A549 (cell line): Measurements from ENCODE around the gene AFAP1. TPM values are rescaled to one million over a fixed set of nuclear protein-coding genes. Genes with fewer than 3 reads are reported as not detected.

Experiments used
- ATAC-seq, 2 experiments: fragments of 200-7000 bp in 1 of 2; fragments of >200 bp in 1 of 2; cut with Nextera tagmentation in 1 of 2; cut with Tn5 transposase in 1 of 2; 3 replicates each; pipeline versions ENCODE4 v1.8.0 to v1.9.1; 2018 to 2020; ENCODE audit warnings: mild to moderate bottlenecking in 1 of 2, moderate library complexity in 1 of 2
- CTCF ChIA-PET: fragments of 300-600 bp; sonication (Branson Sonifier 250); formaldehyde crosslinking; extraction: SDS; loops from one replicate; lab custom pipeline; 2021; ENCODE audit warnings: antibody characterized with exemption, inconsistent platforms; lab: Yijun Ruan, JAX
- POLR2A ChIA-PET: fragments of 350-600 bp; formaldehyde crosslinking; extraction: SDS; loops from one replicate; lab custom pipeline; 2021; ENCODE audit warnings: antibody characterized with exemption, inconsistent platforms; lab: Yijun Ruan, JAX
- DNase-seq, 2 experiments: peaks; one replicate each; pipeline versions ENCODE4 v3.0.0 to v3.0.0-alpha.2; 2011 to 2016; ENCODE audit warnings: low read depth in 1 of 2, low spot score in 1 of 2
- FAIRE-seq: peaks from 2 replicates; lab custom pipeline; 2011; peaks lifted over from hg19 to GRCh38; lab: Jason Lieb, UNC
- H3K27ac ChIP-seq, 2 experiments: fragments of >200 bp; sonication (Bioruptor Twin); formaldehyde crosslinking; 3 replicates each; pipeline ENCODE4 v1.5.1; 2016 to 2017
- H3K4me1 ChIP-seq: fragments of >200 bp; sonication (Bioruptor Twin); formaldehyde crosslinking; 3 replicates; pipeline ENCODE4 v1.6.1; 2016
- H3K4me2 ChIP-seq: fragments of >200 bp; sonication (Bioruptor Twin); formaldehyde crosslinking; 3 replicates; pipeline ENCODE4 v1.6.1; 2016
- H3K4me3 ChIP-seq: fragments of >200 bp; sonication (Bioruptor Twin); formaldehyde crosslinking; 3 replicates; pipeline ENCODE4 v1.5.1; 2016
- H3K9me3 ChIP-seq: fragments of >200 bp; sonication (Bioruptor Twin); formaldehyde crosslinking; 3 replicates; pipeline ENCODE4 v1.6.1; 2016
- ATOH8 ChIP-seq: fragments of 250-450 bp; sonication (Bioruptor Pico); IDR thresholded peaks from 2 replicates; pipeline ENCODE4 v1.5.0; 2020; ENCODE audit warnings: low read depth, mild to moderate bottlenecking, moderate library complexity
- BCL3 ChIP-seq: fragments of >200 bp; sonication (Bioruptor Twin); formaldehyde crosslinking; IDR thresholded peaks from 3 replicates; pipeline ENCODE4 v1.6.1; 2016
- CEBPB ChIP-seq, 2 experiments: fragments of >200 bp in 1 of 2; sonication (Bioruptor Twin) in 1 of 2; formaldehyde crosslinking in 1 of 2; IDR thresholded peaks; 2 replicates each; pipeline ENCODE4 v1.6.1; 2012 to 2016
- CHD2 ChIP-seq: fragments of 150-350 bp; IDR thresholded peaks from 2 replicates; pipeline ENCODE4 v1.6.1; 2014; ENCODE audit warnings: low read length; ENCODE audit not compliant: partially characterized antibody
- EHF ChIP-seq: fragments of 250-450 bp; sonication (Bioruptor Pico); IDR thresholded peaks from 2 replicates; pipeline ENCODE4 v1.5.0; 2020; ENCODE audit warnings: mild to moderate bottlenecking
- ELK1 ChIP-seq: fragments of 150-350 bp; IDR thresholded peaks from 2 replicates; pipeline ENCODE4 v1.6.1; 2014; ENCODE audit warnings: low read depth, mild to moderate bottlenecking, low read length
- EP300 ChIP-seq, 2 experiments: fragments of >200 bp; sonication (Bioruptor Twin); formaldehyde crosslinking; IDR thresholded peaks; 2 replicates in 1 of 2; 3 replicates in 1 of 2; pipeline ENCODE4 v1.6.1; 2016 to 2017
- ESRRA ChIP-seq: fragments of 150-350 bp; IDR thresholded peaks from 2 replicates; pipeline ENCODE4 v1.6.1; 2014; ENCODE audit warnings: mild to moderate bottlenecking, low read length, borderline replicate concordance
- FOSB ChIP-seq: fragments of 250-450 bp; sonication (Bioruptor Pico); IDR thresholded peaks from 2 replicates; pipeline ENCODE4 v1.5.0; 2020; ENCODE audit warnings: mild to moderate bottlenecking, moderate library complexity
- HEYL ChIP-seq: fragments of 250-450 bp; sonication (Bioruptor Pico); IDR thresholded peaks from 2 replicates; pipeline ENCODE4 v1.8.0; 2021; ENCODE audit warnings: mild to moderate bottlenecking, moderate library complexity
- JUN ChIP-seq, 2 experiments: fragments of >200 bp; sonication (Bioruptor Twin); formaldehyde crosslinking; IDR thresholded peaks; 2 replicates in 1 of 2; 3 replicates in 1 of 2; pipeline ENCODE4 v1.6.1; 2016 to 2017
- KDM1A ChIP-seq: fragments of 200-600 bp; sonication (generic); IDR thresholded peaks from 2 replicates; pipeline ENCODE4 v1.6.1; 2016; ENCODE audit warnings: low read depth, mild to moderate bottlenecking
- KDM5A ChIP-seq: fragments of 200-600 bp; sonication (generic); IDR thresholded peaks from 2 replicates; pipeline ENCODE4 v1.6.1; 2016; ENCODE audit warnings: antibody characterized with exemption, mild to moderate bottlenecking
- MAFK ChIP-seq: fragments of 450-650 bp; IDR thresholded peaks from 2 replicates; pipeline ENCODE4 v1.6.1; 2014; ENCODE audit not compliant: partially characterized antibody
- MAX ChIP-seq: IDR thresholded peaks from 2 replicates; pipeline ENCODE4 v1.6.1; 2012
- NFE2L2 ChIP-seq: fragments of 150-350 bp; conservative IDR thresholded peaks from 2 replicates; pipeline ENCODE4 v1.6.1; 2014; ENCODE audit warnings: low read length
- PHF8 ChIP-seq: fragments of 200-600 bp; sonication (generic); IDR thresholded peaks from 2 replicates; pipeline ENCODE4 v1.6.1; 2016; ENCODE audit warnings: low read depth, mild to moderate bottlenecking, antibody characterized with exemption, moderate library complexity, borderline replicate concordance
- RCOR1 ChIP-seq: fragments of 150-350 bp; IDR thresholded peaks from 2 replicates; pipeline ENCODE4 v1.6.1; 2014; ENCODE audit warnings: antibody characterized with exemption, low read length, low read depth
- TFCP2L1 ChIP-seq: fragments of 250-450 bp; sonication (Bioruptor Pico); IDR thresholded peaks from 2 replicates; pipeline ENCODE4 v1.5.0; 2021; ENCODE audit warnings: mild to moderate bottlenecking
- USF2 ChIP-seq: fragments of 450-650 bp; IDR thresholded peaks from 2 replicates; pipeline ENCODE4 v1.6.1; 2014; ENCODE audit warnings: antibody characterized with exemption
- WGBS: methylation state at CpG from one replicate; pipeline ENCODE4 v1.1.6; 2017; ENCODE audit errors: missing lambda C conversion rate; 5-methylcytosine and 5-hydroxymethylcytosine counted together
- polyA plus RNA-seq, 4 experiments: library from polyadenylated mRNA; depleted of rRNA in 3 of 4; stranded (reverse); fragments of >200 nt; fragmentation: RNase III in 1 of 4; extraction: RNeasy Plus Mini Kit Qiagen cat#74134 plus additional on column Dnase treatment in 1 of 4; gene quantifications; 2 replicates in 3 of 4; 3 replicates in 1 of 4; pipeline ENCODE4 v1.2.3, GENCODE V29; 2011 to 2017
- TF ChIP-seq, protein P1 (sequence below): fragments of >200 bp; sonication (Bioruptor Twin); formaldehyde crosslinking; IDR thresholded peaks from 2 replicates; pipeline ENCODE4 v1.6.1; 2016

AFAP1 gene
- polyA plus RNA-seq, 2 of the 4 experiments (the other 2 are of a cell fraction) = 25.4 to 29.6 TPM

DNA sequence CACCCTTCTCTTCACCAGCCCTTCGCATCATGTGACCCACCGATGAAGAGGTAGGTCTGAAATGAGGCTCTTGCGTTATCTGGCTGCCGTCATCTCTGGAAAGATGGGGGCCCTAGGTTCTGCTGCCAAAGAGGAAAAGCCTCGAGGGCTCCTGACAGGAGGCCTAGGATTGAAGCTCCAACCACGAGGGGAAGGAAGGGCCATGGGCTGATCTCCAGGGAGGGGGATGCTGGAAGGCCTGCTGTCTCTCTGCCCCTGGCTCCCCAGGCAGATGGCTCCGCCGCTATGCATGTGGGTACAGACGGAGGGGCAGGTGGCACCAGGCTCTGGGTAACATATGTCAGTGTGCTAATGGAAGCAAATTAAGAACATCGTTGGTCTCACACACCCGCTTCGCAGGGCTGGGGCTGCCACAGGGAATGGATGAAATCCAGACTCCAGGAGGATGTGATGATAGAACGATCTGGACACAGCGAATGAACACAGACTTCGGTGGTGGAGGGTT lies 44.9 kb downstream of the AFAP1 start (continued):
- TF ChIP-seq MAX = no peak

GRCh38 chr4:7894098-7894676 lies 45.5 kb downstream of the AFAP1 start:
- H3K4me1 ChIP-seq = peaks cover 54% of the 10 kb centered on the region
- ATAC-seq (no peak), DNase-seq (no peak), FAIRE-seq (no peak)
- CTCF ChIA-PET = interaction anchor here (1.3 to 1.5 kb wide), 2 partner anchors 13 to 17 kb away, joined by 3 to 4 read pairs; no protein-coding TSS in a partner anchor
- WGBS = 90% methylated on average over 12 of the region's 12 CpGs
- POLR2A ChIA-PET = interaction anchor here (0.7 kb wide), 1 partner anchor 1254 kb away, joined by 4 read pairs; no protein-coding TSS in a partner anchor
- no peak overlapping the region for H3K4me3 ChIP-seq
- H3K27ac ChIP-seq = peak overlapping the region; percentile 10 to 35; a peak in 3 of 6 replicates
- TF ChIP-seq ELK1 = no peak
- TF ChIP-seq CHD2 = no peak
- peak in 1 of 2 experiments; percentile 41; a peak in 1 of 4 replicates for TF ChIP-seq CEBPB (IDR thresholded peaks at IDR 0.05)
- no peak overlapping the region for H3K4me2 ChIP-seq
- peaks cover 4% of the 10 kb centered on the region for H3K9me3 ChIP-seq

- no peak for DNase-seq
- 82% methylated on average over 7 of the region's 9 CpGs for WGBS
- ChIA-PET POLR2A (interaction anchor here (0.5 to 0.7 kb wide), 2 partner anchors 800 to 1253 kb away, joined by 3 to 4 read pairs; no protein-coding TSS in a partner anchor), CTCF (interaction anchor here (1.3 kb wide), 1 partner anchor 17 kb away, joined by 4 read pairs; no protein-coding TSS in a partner anchor)
- Histone ChIP-seq H3K4me1 (peaks cover 52% of the 10 kb centered on the region), H3K27ac (peak overlapping the region; percentile 10 to 35; a peak in 2 of 6 replicates), H3K9me3 (peaks cover 10% of the 10 kb centered on the region), H3K4me3 (no peak overlapping the region)
- no peak for FAIRE-seq
- no peak for TF ChIP-seq JUN (IDR thresholded peaks at IDR 0.05)
- TF ChIP-seq ATOH8 (CRISPR knock-in tag) = no peak
- no peak for TF ChIP-seq TFCP2L1 (CRISPR knock-in tag)
- TF ChIP-seq, all 56 proteins: peak for 0
- H3K4me2 ChIP-seq = no peak overlapping the region; the same call in 2 of the 3 replicates
- peak in 1 of 2 experiments; percentile 17; a peak in 2 of 6 replicates for ATAC-seq
Observed at GRCh38 chr4:7893539-7893938, 46.1 kb downstream of the AFAP1 start.

DNA sequence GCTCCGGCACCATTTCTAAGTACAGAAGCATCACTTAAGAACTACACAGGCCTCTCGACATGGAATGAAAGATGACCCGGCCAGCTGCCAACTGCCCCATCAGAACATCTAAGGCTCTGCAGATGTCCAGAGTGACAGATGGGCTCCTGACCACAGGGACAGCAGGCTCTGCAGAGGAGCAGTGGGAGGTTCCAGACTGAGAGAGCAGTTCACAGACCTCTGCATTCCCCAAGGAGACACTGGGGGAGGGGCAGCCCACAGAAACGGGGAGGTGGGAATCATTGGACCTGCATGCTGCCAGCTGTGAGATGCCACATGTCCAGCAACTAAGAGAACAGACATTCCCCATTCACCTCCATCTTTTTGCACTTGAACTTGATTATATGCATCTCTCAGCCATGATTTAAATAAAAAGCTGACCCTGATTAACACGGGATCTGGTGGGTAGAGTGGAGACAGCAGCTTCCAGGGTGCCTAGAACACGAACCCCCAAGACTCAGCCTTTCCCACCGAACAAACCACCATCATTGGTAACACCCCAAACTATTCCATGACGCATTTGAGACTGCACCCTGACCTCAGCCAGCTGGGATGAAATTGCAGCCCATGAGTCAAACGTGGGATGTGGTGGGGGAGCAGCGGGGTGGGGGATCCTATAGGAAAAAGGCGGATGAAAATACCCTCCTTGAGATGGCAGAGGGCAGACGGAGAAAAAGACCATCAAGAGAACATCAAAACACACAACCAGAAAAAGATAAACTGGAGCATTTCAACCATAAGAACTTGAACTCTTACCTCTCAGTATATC lies 47.2 kb downstream of the AFAP1 start:
- DNase-seq = peak in 1 of 2 experiments; percentile 36
- TF ChIP-seq, protein P1, sequence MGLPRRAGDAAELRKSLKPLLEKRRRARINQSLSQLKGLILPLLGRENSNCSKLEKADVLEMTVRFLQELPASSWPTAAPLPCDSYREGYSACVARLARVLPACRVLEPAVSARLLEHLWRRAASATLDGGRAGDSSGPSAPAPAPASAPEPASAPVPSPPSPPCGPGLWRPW = no peak
- TF ChIP-seq EP300 (IDR thresholded peaks at IDR 0.05) (no peak), KDM1A (no peak), EHF (CRISPR knock-in tag) (no peak), RCOR1 (no peak), MAFK (no peak), BCL3 (no peak), ESRRA (no peak), KDM5A (no peak), HEYL (CRISPR knock-in tag) (no peak), PHF8 (no peak), USF2 (no peak), FOSB (no peak), NFE2L2 (no peak)
- H3K4me1 ChIP-seq = peaks cover 44% of the 10 kb centered on the region
- no peak for FAIRE-seq
- peak; percentile 71 to 76; a peak in 5 of 6 replicates for ATAC-seq
- no peak overlapping the region for H3K4me3 ChIP-seq
- peak overlapping the region; percentile 74 for H3K4me2 ChIP-seq
- 46% methylated on average over 12 of the region's 12 CpGs for WGBS
- peak overlapping the region; percentile 60 to 75 for H3K27ac ChIP-seq
- ChIA-PET POLR2A (no interaction called here), CTCF (interaction anchor here (0.9 to 1.6 kb wide), 5 partner anchors 14 to 33 kb away, joined by 3 to 5 read pairs (median 5); no protein-coding TSS in a partner anchor)
- peaks cover 14% of the 10 kb centered on the region for H3K9me3 ChIP-seq
